GM12878 (cell line): ENCODE results near the gene EYS. TPM values are rescaled to one million over a fixed set of nuclear protein-coding genes. Genes with fewer than 3 reads are reported as not detected.

Experiments used
- ATAC-seq: fragments of 200-7000 bp; cut with Tn5 transposase; 3 replicates; pipeline ENCODE4 v1.9.1; 2020; ENCODE audit warnings: mild to moderate bottlenecking, moderate library complexity
- BruUV-seq: library from RNA; stranded (reverse); fragments of 400-500 nt; replicated peaks from 2 replicates; lab custom pipeline; 2021; lab: Mats Ljungman, UMichigan
- CTCF ChIA-PET: fragments of 300-600 bp; sonication (Branson Sonifier 250); formaldehyde crosslinking; extraction: SDS; loops from one replicate; lab custom pipeline; 2021; ENCODE audit warnings: inconsistent platforms; lab: Yijun Ruan, JAX
- POLR2A ChIA-PET: fragments of 350-600 bp; formaldehyde crosslinking; extraction: SDS; loops from one replicate; lab custom pipeline; 2021; ENCODE audit warnings: inconsistent platforms; lab: Charles Lee
- RAD21 ChIA-PET: fragments of 300-600 bp; sonication (Branson Sonifier 250); formaldehyde crosslinking; loops from one replicate; lab custom pipeline; 2023; ENCODE audit warnings: antibody characterized with exemption; ENCODE audit not compliant: unreplicated experiment; lab: Charles Lee
- SMC1A ChIA-PET: fragments of 300-600 bp; sonication (Branson Sonifier 250); formaldehyde crosslinking; loops from one replicate; lab custom pipeline; 2023; ENCODE audit not compliant: unreplicated experiment, uncharacterized antibody; lab: Charles Lee
- DNase-seq: peaks from one replicate; pipeline ENCODE4 v3.0.0-alpha.2; 2011; ENCODE audit warnings: low read depth, low spot score
- FAIRE-seq: peaks from 3 replicates; lab custom pipeline; 2011; peaks lifted over from hg19 to GRCh38; lab: Jason Lieb, UNC
- H2AFZ ChIP-seq: 2 replicates; pipeline ENCODE4 v1.6.0; 2011; ENCODE audit warnings: low read depth, low read length, control low read depth; ENCODE audit not compliant: control insufficient read depth
- H3K27ac ChIP-seq: 2 replicates; pipeline ENCODE4 v1.5.1; 2011; ENCODE audit warnings: control low read depth; ENCODE audit not compliant: control insufficient read depth, insufficient read depth
- H3K27me3 ChIP-seq, 2 experiments: replicated peaks in 1 of 2; 2 replicates each; pipeline versions ENCODE4 v1.6.0 to v1.6.1; 2011; ENCODE audit warnings: low read length in 1 of 2; ENCODE audit not compliant: control insufficient read depth in 2 of 2, insufficient read depth in 2 of 2
- H3K36me3 ChIP-seq, 2 experiments: 2 replicates each; pipeline ENCODE4 v1.5.1; 2011; ENCODE audit warnings: low read length in 1 of 2; ENCODE audit not compliant: control insufficient read depth in 2 of 2, insufficient read depth in 2 of 2
- H3K4me1 ChIP-seq: 2 replicates; pipeline ENCODE4 v1.6.1; 2011; ENCODE audit warnings: mild to moderate bottlenecking, low read length, moderate library complexity, mixed read lengths; ENCODE audit not compliant: control insufficient read depth, insufficient read depth
- H3K4me2 ChIP-seq: 2 replicates; pipeline ENCODE4 v1.6.0; 2011; ENCODE audit warnings: control low read depth; ENCODE audit not compliant: control insufficient read depth, insufficient read depth
- H3K4me3 ChIP-seq: fragments of 200-600 bp; sonication (generic); 2 replicates; pipeline ENCODE4 v1.5.1; 2016
- H3K79me2 ChIP-seq: 2 replicates; pipeline ENCODE4 v1.6.0; 2011; ENCODE audit warnings: low read length; ENCODE audit not compliant: control insufficient read depth, insufficient read depth
- H3K9ac ChIP-seq: 2 replicates; pipeline ENCODE4 v1.8.0; 2011; ENCODE audit warnings: low read length, control low read depth, mixed read lengths; ENCODE audit not compliant: control insufficient read depth, insufficient read depth
- H3K9me3 ChIP-seq: replicated peaks from 3 replicates; pipeline ENCODE4 v1.5.1; 2011; ENCODE audit warnings: mild to moderate bottlenecking, low read length; ENCODE audit not compliant: control insufficient read depth, insufficient read depth
- H4K20me1 ChIP-seq: 2 replicates; pipeline ENCODE4 v1.6.0; 2011; ENCODE audit not compliant: control insufficient read depth, insufficient read depth
- ASH2L ChIP-seq: fragments of 300-600, 200-600 bp; sonication (generic); IDR thresholded peaks from 2 replicates; pipeline ENCODE4 v1.6.1; 2017; ENCODE audit warnings: low read depth, mild to moderate bottlenecking, borderline replicate concordance
- BACH1 ChIP-seq: fragments of 450-650 bp; IDR thresholded peaks from 2 replicates; pipeline ENCODE4 v1.6.1; 2017; ENCODE audit warnings: mild to moderate bottlenecking, borderline replicate concordance
- BRCA1 ChIP-seq: IDR thresholded peaks from 2 replicates; pipeline ENCODE4 v1.6.1; 2011; ENCODE audit warnings: low read depth, low read length, improper control_type of control experiment
- CREB1 ChIP-seq: IDR thresholded peaks from 2 replicates; pipeline ENCODE4 v1.6.1; 2012; ENCODE audit warnings: low read depth, mild to moderate bottlenecking, inconsistent platforms
- GABPA ChIP-seq: IDR thresholded peaks from 2 replicates; pipeline ENCODE4 v1.6.1; 2014; ENCODE audit warnings: antibody characterized with exemption, low read depth, mild to moderate bottlenecking, inconsistent platforms
- IRF4 ChIP-seq: IDR thresholded peaks from 2 replicates; pipeline ENCODE4 v1.6.1; 2011; ENCODE audit warnings: low read depth, low read length
- IRF5 ChIP-seq: fragments of 450-650 bp; IDR thresholded peaks from 2 replicates; pipeline ENCODE4 v1.6.1; 2017; ENCODE audit warnings: borderline replicate concordance
- MYB ChIP-seq: fragments of 150-350 bp; IDR thresholded peaks from 2 replicates; pipeline ENCODE4 v1.6.1; 2014; ENCODE audit warnings: mild to moderate bottlenecking, low read depth, low read length, borderline replicate concordance
- NR2C1 ChIP-seq: fragments of 450-650 bp; IDR thresholded peaks from 2 replicates; pipeline ENCODE4 v1.6.1; 2017; ENCODE audit warnings: antibody characterized with exemption, mild to moderate bottlenecking, moderate library complexity
- PKNOX1 ChIP-seq: fragments of 450-650 bp; IDR thresholded peaks from 2 replicates; pipeline ENCODE4 v1.6.1; 2016; ENCODE audit warnings: mild to moderate bottlenecking
- SMARCA5 ChIP-seq: fragments of 450-650 bp; IDR thresholded peaks from 2 replicates; pipeline ENCODE4 v1.6.1; 2017; ENCODE audit warnings: mild to moderate bottlenecking
- SRF ChIP-seq, 2 experiments: IDR thresholded peaks; 2 replicates each; pipeline ENCODE4 v1.6.1; 2011; ENCODE audit warnings: low read depth in 2 of 2, low read length in 2 of 2, mild to moderate bottlenecking in 1 of 2, moderate library complexity in 1 of 2
- TCF3 ChIP-seq: IDR thresholded peaks from 2 replicates; pipeline ENCODE4 v1.6.1; 2012; ENCODE audit warnings: low read depth, mild to moderate bottlenecking, low read length, borderline replicate concordance; ENCODE audit not compliant: insufficient read depth
- TCF7 ChIP-seq: IDR thresholded peaks from 2 replicates; pipeline ENCODE4 v1.6.1; 2014; ENCODE audit warnings: antibody characterized with exemption, borderline replicate concordance
- ZZZ3 ChIP-seq: IDR thresholded peaks from 2 replicates; pipeline ENCODE4 v1.6.1; 2011; ENCODE audit warnings: low read depth; ENCODE audit not compliant: control insufficient read depth, insufficient read length
- in situ Hi-C: fragments of 300-500 bp; cut with MboI; formaldehyde crosslinking; loops from 9 replicates; pipeline ENCODE4 v1.14.3; 2018; ENCODE audit warnings: mixed read lengths
- intact Hi-C: fragments of 100-400 bp; cut with micrococcal nuclease; formaldehyde crosslinking; loops from one replicate; pipeline ENCODE4 v1.14.2; 2022; ENCODE audit not compliant: unreplicated experiment
- polyA plus RNA-seq, 11 experiments: library from polyadenylated mRNA; depleted of rRNA in 4 of 11; unstranded in 6 of 11; stranded (reverse) in 5 of 11; fragments of >200 nt; fragmentation: Nextera tagmentation in 4 of 11; fragmentation: Illumina TruSeq in 1 of 11; extraction: Ambion mirVana in 4 of 11; extraction: Trizol in 1 of 11; gene quantifications; 1 replicate in 1 of 11; 2 replicates in 10 of 11; pipeline versions ENCODE4 v1.2.1 to v1.2.3, GENCODE V29; 2011 to 2016; ENCODE audit warnings: inconsistent platforms in 2 of 11, missing spikeins in 2 of 11, low read depth in 1 of 11
- total RNA-seq, 4 experiments: library from RNA; depleted of rRNA in 3 of 4; stranded (reverse); fragments of >200 nt in 3 of 4; fragmentation: Illumina TruSeq in 1 of 4; extraction: Trizol in 1 of 4; gene quantifications; 2 replicates each; pipeline versions ENCODE4 v1.2.1 to v1.2.3, GENCODE V29; 2013 to 2021

The EYS gene
- total and polyA plus RNA-seq, 10 of the 15 experiments (the other 5 are each of a cell fraction or from before 2014, with no cell fraction given) = under 0.01 to 0.14 (median 0.02) TPM; not detected in 1

- H3K36me3 ChIP-seq = no peaks in the 10 kb centered on the region
- RAD21 ChIA-PET = no interaction called here
- FAIRE-seq (no peak), ATAC-seq (no peak), DNase-seq (no peak)
- no peaks in the 10 kb centered on the region for H3K4me1 ChIP-seq
- intact Hi-C loops (no loop called here), in situ Hi-C loops (no loop called here)
- SMC1A ChIA-PET = no interaction called here
- H4K20me1 ChIP-seq = no peaks in the 10 kb centered on the region
- TF ChIP-seq SMARCA5 (no peak), ASH2L (no peak), TCF7 (no peak), MYB (no peak), BRCA1 (no peak), IRF4 (no peak), TCF3 (no peak), SRF (IDR thresholded peaks at IDR 0.05; ENCODE audit: low read depth in 2 of 2, low read length in 2 of 2) (no peak), PKNOX1 (no peak), GABPA (no peak), BACH1 (no peak), IRF5 (no peak), NR2C1 (no peak), ZZZ3 (no peak), CREB1 (no peak)
- H3K79me2 ChIP-seq = no peaks in the 10 kb centered on the region
- BruUV-seq = no TSS peak
- H3K9ac ChIP-seq = no peak overlapping the region
- CTCF ChIA-PET = interaction anchor here (0.7 kb wide), 1 partner anchor 421 kb away, joined by 3 read pairs; no protein-coding TSS in a partner anchor
- no peaks in the 10 kb centered on the region for H3K27me3 ChIP-seq
- H3K4me3 ChIP-seq = no peak overlapping the region
- H2AFZ ChIP-seq = no peak overlapping the region
- no peak overlapping the region for H3K4me2 ChIP-seq
- no peaks in the 10 kb centered on the region for H3K9me3 ChIP-seq
- H3K27ac ChIP-seq = no peak overlapping the region
- POLR2A ChIA-PET = no interaction called here
Measured at GRCh38 chr6:65059568-65059967, 647.5 kb downstream of the EYS start.
